ENCODE measurements around the gene NT5DC4. TPM values are rescaled to one million over a fixed set of nuclear protein-coding genes. Genes with fewer than 3 reads are reported as not detected.

The NT5DC4 gene
- total and polyA plus RNA-seq, 2 of the 8 experiments (the other 6 are each of a cell fraction or from before 2014, with no cell fraction given), result not detected

GRCh38 chr2:112713926-112714325 lies 6.9 kb upstream of the NT5DC4 start:
- WGBS, 2 experiments (ENCODE audit: extremely low coverage in 1 of 2, insufficient coverage in 1 of 2, insufficient read length in 1 of 2, insufficient replicate concordance in 2 of 2, low coverage in 1 of 2, low lambda C conversion rate in 2 of 2, missing lambda C conversion rate in 1 of 2), result 91% methylated on average over 4 of the region's 7 CpGs; no CpG with 5 or more reads in 1 of the 2 experiments
- Histone ChIP-seq H3K23ac (ENCODE audit: insufficient read length) (no peak overlapping the region), H4K91ac (replicated peaks; ENCODE audit: insufficient read length, low read length) (no peak overlapping the region), H3K4ac (replicated peaks; ENCODE audit: insufficient read length, low read depth, low read length) (no peak overlapping the region), H2BK5ac (ENCODE audit: low read depth, low read length) (no peak overlapping the region), H3K27me3 (replicated peaks in 1 of 4; ENCODE audit: control insufficient read depth in 3 of 4, extremely low read depth in 1 of 4, insufficient read depth in 3 of 4, low read length in 3 of 4) (no peaks in the 10 kb centered on the region), H2BK20ac (ENCODE audit: low read length) (no peak overlapping the region), H3K18ac (ENCODE audit: extremely low read depth, low read length) (no peak overlapping the region), H3K4me3 (ENCODE audit: extremely low read depth in 1 of 4, insufficient read depth in 2 of 4, low read depth in 3 of 4, low read length in 4 of 4) (no peak overlapping the region), H3K14ac (ENCODE audit: insufficient read length) (no peak overlapping the region), H4K8ac (ENCODE audit: extremely low read depth, insufficient read depth, low read length) (no peak overlapping the region), H3K27ac (ENCODE audit: low read depth, low read length) (no peak overlapping the region), H3K4me1 (replicated peaks in 1 of 4; ENCODE audit: control insufficient read depth in 3 of 4, insufficient read depth in 4 of 4, low read length in 3 of 4) (no peaks in the 10 kb centered on the region; a peak in 1 of 7 replicates), H3K9ac (replicated peaks in 1 of 4; ENCODE audit: extremely low read depth in 1 of 4, low read depth in 3 of 4, low read length in 3 of 4) (no peak overlapping the region), H2BK120ac (replicated peaks; ENCODE audit: low read depth, low read length) (no peak overlapping the region), H4K5ac (ENCODE audit: insufficient read length, low read depth, low read length) (no peak overlapping the region), H3K79me1 (ENCODE audit: low read depth, low read length) (no peaks in the 10 kb centered on the region), H2AK5ac (ENCODE audit: low read depth, low read length) (no peak overlapping the region), H3K36me3 (ENCODE audit: control insufficient read depth in 2 of 4, insufficient read depth in 4 of 4, low read length in 3 of 4) (no peaks in the 10 kb centered on the region), H2AFZ (ENCODE audit: low read length) (no peak overlapping the region), H2BK15ac (ENCODE audit: low read length) (no peak overlapping the region), H2BK12ac (ENCODE audit: low read depth, low read length) (no peak overlapping the region), H3K56ac (replicated peaks; ENCODE audit: insufficient read length, low read depth, low read length) (no peak overlapping the region), H3K79me2 (ENCODE audit: control insufficient read depth in 1 of 2, insufficient read depth in 2 of 2, low read length in 2 of 2) (no peaks in the 10 kb centered on the region), H3K23me2 (ENCODE audit: low read depth, low read length) (no peaks in the 10 kb centered on the region), H3K9me3 (ENCODE audit: insufficient read depth in 2 of 2, low read depth in 1 of 2, low read length in 1 of 2) (no peaks in the 10 kb centered on the region), H3K4me2 (ENCODE audit: insufficient read depth in 1 of 2, low read depth in 2 of 2, low read length in 2 of 2) (no peak overlapping the region), H4K20me1 (replicated peaks in 1 of 2; ENCODE audit: control insufficient read depth in 1 of 2, insufficient read depth in 2 of 2, low read length in 2 of 2) (no peaks in the 10 kb centered on the region)
- no peak for FAIRE-seq
- DNase-seq (ENCODE audit: low read depth in 1 of 2, low spot score in 2 of 2), result no peak
- CTCF ChIA-PET (ENCODE audit: partially characterized antibody), result interaction anchor here (0.8 to 4.8 kb wide), 4 partner anchors 13 to 83 kb away, joined by 3 to 29 read pairs (median 4); no protein-coding TSS in a partner anchor
- POLR2A ChIA-PET (ENCODE audit: partially characterized antibody), result interaction anchor here (1.1 kb wide), 1 partner anchor 55 kb away, joined by 3 read pairs; no protein-coding TSS in a partner anchor
- TF ChIP-seq SAP30 (IDR thresholded peaks at IDR 0.05; ENCODE audit: insufficient read depth, insufficient replicate concordance, low read length) (no peak), ZNF274 (IDR thresholded peaks at IDR 0.05; ENCODE audit: borderline replicate concordance, extremely low read depth, low read length) (no peak), FOSL1 (IDR thresholded peaks at IDR 0.05; ENCODE audit: insufficient read depth, low read depth, low read length) (no peak), CTCF (IDR thresholded peaks at IDR 0.05; ENCODE audit: control extremely low read depth in 1 of 3, insufficient read depth in 1 of 3, low read depth in 1 of 3, low read length in 3 of 3) (no peak), JUND (IDR thresholded peaks at IDR 0.05; ENCODE audit: low read length) (no peak), EGR1 (IDR thresholded peaks at IDR 0.05; ENCODE audit: borderline replicate concordance, low read depth, low read length) (no peak), EP300 (IDR thresholded peaks at IDR 0.05; ENCODE audit: borderline replicate concordance in 1 of 2, low read depth in 2 of 2, low read length in 2 of 2) (no peak), TCF12 (IDR thresholded peaks at IDR 0.05; ENCODE audit: low read depth, low read length) (no peak), BACH1 (IDR thresholded peaks at IDR 0.05; ENCODE audit: low read length) (no peak), SIN3A (conservative IDR thresholded peaks at IDR 0.05 in 1 of 2, IDR thresholded peaks at IDR 0.05 in 1 of 2; ENCODE audit: low read depth in 1 of 2, low read length in 2 of 2) (no peak), POLR2A (IDR thresholded peaks at IDR 0.05; ENCODE audit: control extremely low read depth in 1 of 2, low read depth in 2 of 2, low read length in 2 of 2) (no peak), RXRA (IDR thresholded peaks at IDR 0.05; ENCODE audit: insufficient read depth, low read depth, low read length) (no peak)

Measured in H1 (cell line).